A549 treated with dexamethasone at 1 μM for 4 hours (cell line): ENCODE measurements around the gene PITX1. TPM values are rescaled to one million over a fixed set of nuclear protein-coding genes. Genes with fewer than 3 reads are reported as not detected.

ENCODE experiments used
- total RNA-seq: library from RNA; stranded (reverse); fragments of 200-300 nt; extraction: Qiagen RNA extraction; gene quantifications from 5 replicates; pipeline ENCODE4 v1.2.3, GENCODE V29; 2022

The PITX1 gene
- total RNA-seq = 18.8 to 33.5 TPM (median 31.7 TPM) in 5 replicates

DNA sequence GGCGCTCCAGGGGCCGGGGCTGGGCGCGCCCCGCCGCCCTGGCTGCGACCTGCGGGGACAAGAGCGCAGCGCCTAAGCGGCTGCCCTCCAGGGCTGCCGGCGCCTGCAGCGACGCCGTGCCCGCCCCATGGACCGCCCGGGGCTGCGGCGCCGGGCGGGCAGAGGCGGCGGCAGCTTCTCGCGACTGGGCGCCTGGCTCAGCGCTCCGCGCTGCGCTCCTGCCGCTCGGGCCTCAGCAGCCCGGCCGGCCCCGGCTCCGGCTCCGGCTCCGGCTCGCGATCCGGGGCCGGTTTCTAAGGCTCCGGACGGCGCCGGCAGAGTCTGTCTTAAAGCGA lies at the start of gene PITX1:
Gene PITX1 (minus strand): TSS at position 328 of the 335 bp plus-strand sequence. CDS start 347 bp downstream, outside the sequence.

Other genes with a start within 250 kb of the PITX1 start
- gene C5orf24, start 188.3 kb downstream of the PITX1 start, total RNA-seq = 15.9 to 26.0 TPM (median 24.3 TPM) in 5 replicates
- gene TXNDC15, start 159.9 kb downstream of the PITX1 start, total RNA-seq = 53.3 to 62.7 TPM (median 56.3 TPM) in 5 replicates
- gene PCBD2, start 129.1 kb downstream of the PITX1 start, total RNA-seq = 9.4 to 11.3 TPM (median 10.8 TPM) in 5 replicates
- 0.21 to 0.49 TPM (median 0.37 TPM) in 5 replicates for gene CATSPER3, start 66.3 kb downstream of the PITX1 start, total RNA-seq